Panc1 (cell line): ENCODE data around the gene FAR2. TPM values are rescaled to one million over a fixed set of nuclear protein-coding genes. Genes with fewer than 3 reads are reported as not detected.

Experiments used
- ATAC-seq: fragments of 200-7000 bp; cut with Tn5 transposase; 2 replicates; pipeline ENCODE4 v1.9.1; 2020; ENCODE audit warnings: mild to moderate bottlenecking, moderate library complexity
- BruUV-seq: library from RNA; stranded (reverse); fragments of 400-500 nt; replicated peaks from 2 replicates; lab custom pipeline; 2021; lab: Mats Ljungman, UMichigan
- CTCF ChIA-PET: fragments of 300-600 bp; sonication (Branson Sonifier 250); formaldehyde crosslinking; loops from one replicate; lab custom pipeline; 2022; ENCODE audit warnings: antibody characterized with exemption; lab: Charles Lee
- POLR2A ChIA-PET: fragments of 300-600 bp; sonication (Branson Sonifier 250); formaldehyde crosslinking; loops from one replicate; lab custom pipeline; 2022; ENCODE audit warnings: antibody characterized with exemption; lab: Charles Lee
- DNase-seq: peaks from one replicate; pipeline ENCODE4 v3.0.0-alpha.2; 2010; ENCODE audit warnings: low read depth, low spot score
- H3K27ac ChIP-seq: 2 replicates; pipeline ENCODE4 v1.5.1; 2011; ENCODE audit warnings: mild to moderate bottlenecking, low read length, inconsistent platforms
- H3K27me3 ChIP-seq: fragments of 200-500 bp; sonication (Bioruptor generic); 2 replicates; pipeline ENCODE4 v1.6.0; 2014; ENCODE audit warnings: low read length, inconsistent platforms; ENCODE audit not compliant: control insufficient read depth, insufficient read depth
- H3K36me3 ChIP-seq: fragments of 200-500 bp; sonication (Bioruptor generic); 2 replicates; pipeline ENCODE4 v1.5.1; 2014; ENCODE audit warnings: inconsistent platforms, mild to moderate bottlenecking, low read length, moderate library complexity; ENCODE audit not compliant: control insufficient read depth, insufficient read depth
- H3K4me1 ChIP-seq: 2 replicates; pipeline ENCODE4 v1.5.1; 2011; ENCODE audit warnings: inconsistent platforms, mild to moderate bottlenecking, low read length, moderate library complexity; ENCODE audit not compliant: control insufficient read depth, insufficient read depth
- H3K4me3 ChIP-seq, 2 experiments: 2 replicates each; pipeline ENCODE4 v1.5.1; 2011 to 2012; ENCODE audit warnings: low read depth in 2 of 2, low read length in 2 of 2, mild to moderate bottlenecking in 2 of 2, inconsistent platforms in 1 of 2, moderate library complexity in 1 of 2
- H3K9me3 ChIP-seq: fragments of 200-500 bp; sonication (Bioruptor generic); 2 replicates; pipeline ENCODE4 v1.5.1; 2014; ENCODE audit warnings: low read depth, mild to moderate bottlenecking, inconsistent platforms, low read length, moderate library complexity; ENCODE audit not compliant: control insufficient read depth, insufficient read depth
- POLR2AphosphoS5 ChIP-seq: IDR thresholded peaks from 2 replicates; pipeline ENCODE4 v1.6.1; 2012; ENCODE audit warnings: mild to moderate bottlenecking, low read depth, low read length, moderate library complexity
- SIN3A ChIP-seq: IDR thresholded peaks from 2 replicates; pipeline ENCODE4 v1.6.1; 2012; ENCODE audit warnings: low read depth, mild to moderate bottlenecking, low read length, moderate library complexity, borderline replicate concordance; ENCODE audit not compliant: insufficient read depth
- TCF7L2 ChIP-seq: IDR thresholded peaks from 2 replicates; pipeline ENCODE4 v1.6.1; 2011; ENCODE audit warnings: mild to moderate bottlenecking, low read depth, low read length, inconsistent platforms
- in situ Hi-C: cut with HindIII; loops from 2 replicates; pipeline ENCODE4 v1.10.0; 2016; ENCODE audit warnings: low sequenced_read_pairs, low pct_unique_long_range_greater_than_20kb
- intact Hi-C: fragments of 100-400 bp; cut with micrococcal nuclease; formaldehyde crosslinking; loops from one replicate; pipeline ENCODE4 v1.10.0; 2022; ENCODE audit not compliant: unreplicated experiment
- total RNA-seq: library from RNA; stranded (reverse); gene quantifications from one replicate; pipeline ENCODE4 v1.2.1, GENCODE V29; 2021; ENCODE audit not compliant: unreplicated experiment
- TF ChIP-seq, protein P1 (sequence below), 2 experiments: IDR thresholded peaks; 2 replicates each; pipeline ENCODE4 v1.6.1; 2011 to 2012; ENCODE audit warnings: low read depth in 2 of 2, control low read depth in 1 of 2, low read length in 1 of 2, mild to moderate bottlenecking in 1 of 2, moderate library complexity in 1 of 2; ENCODE audit not compliant: insufficient read depth in 1 of 2
- TF ChIP-seq, protein P2 (sequence below): fragments of 450-650 bp; IDR thresholded peaks from 2 replicates; pipeline ENCODE4 v1.5.1; 2017; ENCODE audit warnings: mild to moderate bottlenecking

Gene FAR2
- total RNA-seq, 1 experiment from 2014 or later: 6.2 TPM

DNA sequence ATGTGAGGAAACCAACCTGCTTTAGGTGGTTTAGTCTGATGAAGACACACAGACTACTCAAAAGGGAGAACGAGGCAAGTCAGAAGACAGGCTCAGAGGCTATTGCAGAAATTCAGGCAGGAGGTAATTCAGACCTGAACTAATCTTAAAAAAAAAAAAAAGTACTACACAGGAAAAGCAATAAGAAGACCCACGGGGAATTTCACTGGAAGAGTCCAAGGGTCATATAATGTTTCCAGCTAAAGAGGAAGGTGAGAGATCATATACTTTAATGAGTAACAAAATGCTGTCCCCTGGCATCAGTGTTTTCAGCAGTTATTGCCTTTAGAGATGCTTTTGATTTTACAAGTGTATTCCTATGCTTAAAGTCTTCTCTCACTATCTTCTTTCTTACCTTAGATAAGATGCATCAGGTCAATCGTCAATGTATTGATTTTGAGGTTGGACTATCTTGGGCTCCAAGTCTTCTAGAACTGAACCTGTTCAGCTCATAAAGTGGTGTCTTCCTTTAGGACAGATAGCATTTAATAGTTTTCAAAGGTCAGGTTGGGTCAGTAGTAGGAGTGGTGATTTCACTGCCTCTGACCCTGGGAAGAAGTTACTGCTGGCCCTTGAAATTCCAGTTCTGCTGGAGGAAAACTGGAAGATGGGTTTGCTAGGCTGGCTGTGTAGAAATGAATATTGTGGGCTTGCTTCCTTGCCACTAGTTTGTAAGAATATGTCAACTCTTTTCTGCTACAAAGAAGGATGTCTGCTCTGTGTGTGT lies 60.0 kb downstream of the FAR2 start:
- POLR2A ChIA-PET: interaction anchor here (0.6 kb wide), 1 partner anchor 25 kb away, joined by 20 read pairs; no protein-coding TSS in a partner anchor
- DNase-seq (no peak), ATAC-seq (no peak)
- TF ChIP-seq SIN3A (no peak), POLR2AphosphoS5 (no peak), TCF7L2 (no peak)
- TF ChIP-seq, protein P1, sequence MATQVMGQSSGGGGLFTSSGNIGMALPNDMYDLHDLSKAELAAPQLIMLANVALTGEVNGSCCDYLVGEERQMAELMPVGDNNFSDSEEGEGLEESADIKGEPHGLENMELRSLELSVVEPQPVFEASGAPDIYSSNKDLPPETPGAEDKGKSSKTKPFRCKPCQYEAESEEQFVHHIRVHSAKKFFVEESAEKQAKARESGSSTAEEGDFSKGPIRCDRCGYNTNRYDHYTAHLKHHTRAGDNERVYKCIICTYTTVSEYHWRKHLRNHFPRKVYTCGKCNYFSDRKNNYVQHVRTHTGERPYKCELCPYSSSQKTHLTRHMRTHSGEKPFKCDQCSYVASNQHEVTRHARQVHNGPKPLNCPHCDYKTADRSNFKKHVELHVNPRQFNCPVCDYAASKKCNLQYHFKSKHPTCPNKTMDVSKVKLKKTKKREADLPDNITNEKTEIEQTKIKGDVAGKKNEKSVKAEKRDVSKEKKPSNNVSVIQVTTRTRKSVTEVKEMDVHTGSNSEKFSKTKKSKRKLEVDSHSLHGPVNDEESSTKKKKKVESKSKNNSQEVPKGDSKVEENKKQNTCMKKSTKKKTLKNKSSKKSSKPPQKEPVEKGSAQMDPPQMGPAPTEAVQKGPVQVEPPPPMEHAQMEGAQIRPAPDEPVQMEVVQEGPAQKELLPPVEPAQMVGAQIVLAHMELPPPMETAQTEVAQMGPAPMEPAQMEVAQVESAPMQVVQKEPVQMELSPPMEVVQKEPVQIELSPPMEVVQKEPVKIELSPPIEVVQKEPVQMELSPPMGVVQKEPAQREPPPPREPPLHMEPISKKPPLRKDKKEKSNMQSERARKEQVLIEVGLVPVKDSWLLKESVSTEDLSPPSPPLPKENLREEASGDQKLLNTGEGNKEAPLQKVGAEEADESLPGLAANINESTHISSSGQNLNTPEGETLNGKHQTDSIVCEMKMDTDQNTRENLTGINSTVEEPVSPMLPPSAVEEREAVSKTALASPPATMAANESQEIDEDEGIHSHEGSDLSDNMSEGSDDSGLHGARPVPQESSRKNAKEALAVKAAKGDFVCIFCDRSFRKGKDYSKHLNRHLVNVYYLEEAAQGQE (IDR thresholded peaks at IDR 0.05; ENCODE audit: insufficient read depth in 1 of 2, low read depth in 2 of 2, low read length in 1 of 2): no peak
- TF ChIP-seq, protein P2, sequence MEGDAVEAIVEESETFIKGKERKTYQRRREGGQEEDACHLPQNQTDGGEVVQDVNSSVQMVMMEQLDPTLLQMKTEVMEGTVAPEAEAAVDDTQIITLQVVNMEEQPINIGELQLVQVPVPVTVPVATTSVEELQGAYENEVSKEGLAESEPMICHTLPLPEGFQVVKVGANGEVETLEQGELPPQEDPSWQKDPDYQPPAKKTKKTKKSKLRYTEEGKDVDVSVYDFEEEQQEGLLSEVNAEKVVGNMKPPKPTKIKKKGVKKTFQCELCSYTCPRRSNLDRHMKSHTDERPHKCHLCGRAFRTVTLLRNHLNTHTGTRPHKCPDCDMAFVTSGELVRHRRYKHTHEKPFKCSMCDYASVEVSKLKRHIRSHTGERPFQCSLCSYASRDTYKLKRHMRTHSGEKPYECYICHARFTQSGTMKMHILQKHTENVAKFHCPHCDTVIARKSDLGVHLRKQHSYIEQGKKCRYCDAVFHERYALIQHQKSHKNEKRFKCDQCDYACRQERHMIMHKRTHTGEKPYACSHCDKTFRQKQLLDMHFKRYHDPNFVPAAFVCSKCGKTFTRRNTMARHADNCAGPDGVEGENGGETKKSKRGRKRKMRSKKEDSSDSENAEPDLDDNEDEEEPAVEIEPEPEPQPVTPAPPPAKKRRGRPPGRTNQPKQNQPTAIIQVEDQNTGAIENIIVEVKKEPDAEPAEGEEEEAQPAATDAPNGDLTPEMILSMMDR: no peak
- no peaks in the 10 kb centered on the region for H3K4me1 ChIP-seq
- CTCF ChIA-PET: no interaction called here
- H3K4me3 ChIP-seq: no peak overlapping the region
- no peak overlapping the region for H3K27ac ChIP-seq
- intact Hi-C loops (no loop called here), in situ Hi-C loops (no loop called here)
- no peaks in the 10 kb centered on the region for H3K27me3 ChIP-seq
- no TSS peak for BruUV-seq
- no peaks in the 10 kb centered on the region for H3K36me3 ChIP-seq
- H3K9me3 ChIP-seq: no peaks in the 10 kb centered on the region

DNA sequence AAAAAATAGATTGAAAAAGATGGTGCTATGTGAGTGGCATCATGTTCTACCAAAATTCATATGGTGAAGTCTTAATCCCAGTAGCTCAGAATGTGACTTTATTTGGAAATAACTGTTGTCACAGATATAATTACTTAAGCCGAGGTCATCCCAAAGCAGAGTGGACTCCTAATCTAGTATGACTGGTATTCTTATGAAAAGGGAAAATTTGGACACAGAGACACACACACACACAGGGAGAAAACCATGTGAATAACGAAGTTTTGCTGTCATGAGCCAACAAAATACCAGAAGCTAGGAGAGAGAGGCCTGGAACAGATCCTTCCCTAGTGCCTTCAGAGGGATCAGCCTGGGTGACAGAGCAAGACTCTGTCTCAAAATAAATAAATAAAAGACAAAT lies 62.6 kb downstream of the FAR2 start:
- Histone ChIP-seq H3K27me3 (no peaks in the 10 kb centered on the region), H3K9me3 (no peaks in the 10 kb centered on the region), H3K36me3 (no peaks in the 10 kb centered on the region), H3K27ac (no peak overlapping the region), H3K4me1 (no peaks in the 10 kb centered on the region), H3K4me3 (no peak overlapping the region)
- BruUV-seq: no TSS peak
- ChIA-PET POLR2A (no interaction called here), CTCF (no interaction called here)
- TF ChIP-seq SIN3A: no peak
- TF ChIP-seq, protein P2: no peak
- no peak for TF ChIP-seq POLR2AphosphoS5
- TF ChIP-seq TCF7L2: no peak
- TF ChIP-seq, protein P1 (IDR thresholded peaks at IDR 0.05; ENCODE audit: insufficient read depth in 1 of 2, low read depth in 2 of 2, low read length in 1 of 2): no peak
- intact Hi-C loops: no loop called here
- in situ Hi-C loops: no loop called here
- no peak for ATAC-seq
- no peak for DNase-seq
